A549 (cell line): Measurements from ENCODE around the gene CDK17.

Experiments used
- BHLHE40 ChIP-seq: IDR thresholded peaks from 2 replicates; pipeline ENCODE4 v1.6.1; 2012; ENCODE audit warnings: low read depth, low read length, inconsistent platforms
- EP300 ChIP-seq, 2 experiments: fragments of >200 bp; sonication (Bioruptor Twin); formaldehyde crosslinking; IDR thresholded peaks; 2 replicates in 1 of 2; 3 replicates in 1 of 2; pipeline ENCODE4 v1.6.1; 2016 to 2017
- JUNB ChIP-seq: fragments of >200 bp; sonication (Bioruptor Twin); formaldehyde crosslinking; IDR thresholded peaks from 2 replicates; pipeline ENCODE4 v1.6.1; 2016
- KDM5A ChIP-seq: fragments of 200-600 bp; sonication (generic); IDR thresholded peaks from 2 replicates; pipeline ENCODE4 v1.6.1; 2016; ENCODE audit warnings: antibody characterized with exemption, mild to moderate bottlenecking
- MAX ChIP-seq: IDR thresholded peaks from 2 replicates; pipeline ENCODE4 v1.6.1; 2012
- POLR2A ChIP-seq: IDR thresholded peaks from 2 replicates; pipeline ENCODE4 v1.6.1; 2012; ENCODE audit warnings: mild to moderate bottlenecking, low read length
- RNF2 ChIP-seq: fragments of 200-600 bp; sonication (generic); IDR thresholded peaks from 2 replicates; pipeline ENCODE4 v1.6.1; 2016; ENCODE audit warnings: low read depth, mild to moderate bottlenecking, antibody characterized with exemption, moderate library complexity, borderline replicate concordance
- SMC3 ChIP-seq: fragments of >200 bp; sonication (Bioruptor Twin); formaldehyde crosslinking; IDR thresholded peaks from 3 replicates; pipeline ENCODE4 v1.6.1; 2018; ENCODE audit warnings: inconsistent platforms
- TFCP2L1 ChIP-seq: fragments of 250-450 bp; sonication (Bioruptor Pico); IDR thresholded peaks from 2 replicates; pipeline ENCODE4 v1.5.0; 2021; ENCODE audit warnings: mild to moderate bottlenecking
- ZNF302 ChIP-seq: fragments of 250-450 bp; sonication (Bioruptor Pico); IDR thresholded peaks from 2 replicates; pipeline ENCODE4 v1.9.0; 2021; ENCODE audit warnings: inconsistent platforms, mild to moderate bottlenecking, moderate library complexity
- TF ChIP-seq, protein P1 (sequence below): fragments of >200 bp; sonication (Bioruptor Twin); formaldehyde crosslinking; IDR thresholded peaks from 3 replicates; pipeline ENCODE4 v1.5.1; 2016
- TF ChIP-seq, protein P2 (sequence below): IDR thresholded peaks from 2 replicates; pipeline ENCODE4 v1.6.1; 2012; ENCODE audit warnings: low read depth, borderline replicate concordance

GRCh38 chr12:96242597-96242996, 157.6 kb downstream of the CDK17 start:
- TF ChIP-seq ZNF302 (CRISPR knock-in tag) (no peak), JUNB (no peak), MAX (no peak), KDM5A (no peak), RNF2 (no peak), TFCP2L1 (no peak), POLR2A (no peak), SMC3 (no peak), EP300 (IDR thresholded peaks at IDR 0.05) (no peak), BHLHE40 (no peak)
- TF ChIP-seq, protein P1, sequence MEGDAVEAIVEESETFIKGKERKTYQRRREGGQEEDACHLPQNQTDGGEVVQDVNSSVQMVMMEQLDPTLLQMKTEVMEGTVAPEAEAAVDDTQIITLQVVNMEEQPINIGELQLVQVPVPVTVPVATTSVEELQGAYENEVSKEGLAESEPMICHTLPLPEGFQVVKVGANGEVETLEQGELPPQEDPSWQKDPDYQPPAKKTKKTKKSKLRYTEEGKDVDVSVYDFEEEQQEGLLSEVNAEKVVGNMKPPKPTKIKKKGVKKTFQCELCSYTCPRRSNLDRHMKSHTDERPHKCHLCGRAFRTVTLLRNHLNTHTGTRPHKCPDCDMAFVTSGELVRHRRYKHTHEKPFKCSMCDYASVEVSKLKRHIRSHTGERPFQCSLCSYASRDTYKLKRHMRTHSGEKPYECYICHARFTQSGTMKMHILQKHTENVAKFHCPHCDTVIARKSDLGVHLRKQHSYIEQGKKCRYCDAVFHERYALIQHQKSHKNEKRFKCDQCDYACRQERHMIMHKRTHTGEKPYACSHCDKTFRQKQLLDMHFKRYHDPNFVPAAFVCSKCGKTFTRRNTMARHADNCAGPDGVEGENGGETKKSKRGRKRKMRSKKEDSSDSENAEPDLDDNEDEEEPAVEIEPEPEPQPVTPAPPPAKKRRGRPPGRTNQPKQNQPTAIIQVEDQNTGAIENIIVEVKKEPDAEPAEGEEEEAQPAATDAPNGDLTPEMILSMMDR, result no peak
- TF ChIP-seq, protein P2, sequence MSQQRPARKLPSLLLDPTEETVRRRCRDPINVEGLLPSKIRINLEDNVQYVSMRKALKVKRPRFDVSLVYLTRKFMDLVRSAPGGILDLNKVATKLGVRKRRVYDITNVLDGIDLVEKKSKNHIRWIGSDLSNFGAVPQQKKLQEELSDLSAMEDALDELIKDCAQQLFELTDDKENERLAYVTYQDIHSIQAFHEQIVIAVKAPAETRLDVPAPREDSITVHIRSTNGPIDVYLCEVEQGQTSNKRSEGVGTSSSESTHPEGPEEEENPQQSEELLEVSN, result no peak
